HL-60 (cell line): ENCODE results near the gene BIRC6.

Source experiments
- CTCF ChIP-seq: IDR thresholded peaks from one replicate; pipeline ENCODE4 v1.5.1; 2011; ENCODE audit warnings: low read length, control low read depth, inconsistent platforms; ENCODE audit not compliant: insufficient read depth
- POLR2AphosphoS5 ChIP-seq: IDR thresholded peaks from 2 replicates; pipeline ENCODE4 v1.6.1; 2012; ENCODE audit warnings: low read depth
- REST ChIP-seq: IDR thresholded peaks from 2 replicates; pipeline ENCODE4 v1.6.1; 2012; ENCODE audit warnings: low read depth; ENCODE audit not compliant: insufficient replicate concordance

GRCh38 chr2:32532341-32532740 lies 175.5 kb downstream of the BIRC6 start:
- TF ChIP-seq CTCF (no peak), REST (no peak), POLR2AphosphoS5 (no peak)
